ENCODE results near the gene BMP5.

BMP5 gene

DNA sequence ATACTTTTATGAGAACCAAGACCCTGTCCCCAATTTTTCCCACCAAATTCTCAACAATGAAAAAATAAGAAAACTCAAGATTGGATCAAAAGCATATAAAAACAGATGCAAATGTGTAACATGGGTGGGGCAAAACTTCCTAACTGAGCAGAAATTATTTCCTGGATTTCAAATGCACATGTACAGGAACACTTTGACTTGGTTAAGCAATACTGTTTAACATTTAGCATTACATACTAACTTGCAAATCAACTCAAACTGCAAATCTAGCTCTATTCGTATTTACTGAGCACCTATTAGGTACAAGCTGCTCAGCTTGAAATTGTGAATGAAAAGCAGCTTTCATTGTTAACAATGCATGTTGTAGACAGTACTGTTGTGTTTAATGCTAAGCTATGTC lies 40.2 kb downstream of the BMP5 start:
- TF ChIP-seq, protein P1, sequence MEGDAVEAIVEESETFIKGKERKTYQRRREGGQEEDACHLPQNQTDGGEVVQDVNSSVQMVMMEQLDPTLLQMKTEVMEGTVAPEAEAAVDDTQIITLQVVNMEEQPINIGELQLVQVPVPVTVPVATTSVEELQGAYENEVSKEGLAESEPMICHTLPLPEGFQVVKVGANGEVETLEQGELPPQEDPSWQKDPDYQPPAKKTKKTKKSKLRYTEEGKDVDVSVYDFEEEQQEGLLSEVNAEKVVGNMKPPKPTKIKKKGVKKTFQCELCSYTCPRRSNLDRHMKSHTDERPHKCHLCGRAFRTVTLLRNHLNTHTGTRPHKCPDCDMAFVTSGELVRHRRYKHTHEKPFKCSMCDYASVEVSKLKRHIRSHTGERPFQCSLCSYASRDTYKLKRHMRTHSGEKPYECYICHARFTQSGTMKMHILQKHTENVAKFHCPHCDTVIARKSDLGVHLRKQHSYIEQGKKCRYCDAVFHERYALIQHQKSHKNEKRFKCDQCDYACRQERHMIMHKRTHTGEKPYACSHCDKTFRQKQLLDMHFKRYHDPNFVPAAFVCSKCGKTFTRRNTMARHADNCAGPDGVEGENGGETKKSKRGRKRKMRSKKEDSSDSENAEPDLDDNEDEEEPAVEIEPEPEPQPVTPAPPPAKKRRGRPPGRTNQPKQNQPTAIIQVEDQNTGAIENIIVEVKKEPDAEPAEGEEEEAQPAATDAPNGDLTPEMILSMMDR (IDR thresholded peaks at IDR 0.05; ENCODE audit: low read depth, low read length, missing control alignments), result no peak
- no peak overlapping the region for H3K4me3 ChIP-seq (replicated peaks; ENCODE audit: low read depth, low read length)
- no peak for DNase-seq (ENCODE audit: extremely low read depth, low read depth)

- DNase-seq (ENCODE audit: extremely low read depth, low read depth), result no peak
- H3K4me3 ChIP-seq (replicated peaks; ENCODE audit: low read depth, low read length), result no peak overlapping the region
- TF ChIP-seq, protein P1 (IDR thresholded peaks at IDR 0.05; ENCODE audit: low read depth, low read length, missing control alignments), result no peak
Measured at GRCh38 chr6:55833284-55833683, 42.1 kb downstream of the BMP5 start.

DNA sequence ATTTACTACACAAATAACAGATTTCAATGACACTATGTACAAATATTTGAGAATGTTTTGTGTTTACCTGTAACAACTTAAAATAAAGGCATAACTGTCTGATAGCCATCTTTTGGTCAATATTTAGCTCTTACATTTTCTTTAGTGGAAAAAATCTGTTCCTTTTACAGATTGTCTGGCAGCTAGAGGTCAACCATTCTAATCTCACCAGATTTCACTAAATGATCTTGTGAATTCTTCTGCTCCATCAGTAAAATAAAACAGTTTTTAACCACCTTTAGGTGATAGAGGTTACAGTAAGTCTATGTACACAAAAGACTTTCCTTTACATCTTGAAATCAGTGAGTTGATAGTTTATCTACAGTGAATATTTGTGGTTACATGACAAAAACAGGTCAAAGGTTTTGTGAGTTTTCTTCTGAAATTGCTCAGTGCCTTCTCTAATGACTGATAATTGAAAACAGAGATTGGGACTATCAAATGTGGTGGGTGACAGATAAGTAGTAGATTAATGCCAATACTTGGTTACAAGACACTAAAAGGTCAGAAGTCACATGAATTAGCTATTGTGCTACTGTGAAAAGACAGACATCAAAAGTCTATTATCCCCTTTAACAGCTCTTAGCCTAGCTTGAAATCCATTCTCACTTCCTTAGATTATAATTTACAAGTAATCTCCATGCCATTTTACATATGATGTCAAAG lies 47.4 kb downstream of the BMP5 start:
- TF ChIP-seq, protein P1 (IDR thresholded peaks at IDR 0.05; ENCODE audit: low read depth, low read length, missing control alignments), result no peak
- H3K4me3 ChIP-seq (replicated peaks; ENCODE audit: low read depth, low read length), result no peak overlapping the region
- DNase-seq (ENCODE audit: extremely low read depth, low read depth), result peak; percentile 41

DNA sequence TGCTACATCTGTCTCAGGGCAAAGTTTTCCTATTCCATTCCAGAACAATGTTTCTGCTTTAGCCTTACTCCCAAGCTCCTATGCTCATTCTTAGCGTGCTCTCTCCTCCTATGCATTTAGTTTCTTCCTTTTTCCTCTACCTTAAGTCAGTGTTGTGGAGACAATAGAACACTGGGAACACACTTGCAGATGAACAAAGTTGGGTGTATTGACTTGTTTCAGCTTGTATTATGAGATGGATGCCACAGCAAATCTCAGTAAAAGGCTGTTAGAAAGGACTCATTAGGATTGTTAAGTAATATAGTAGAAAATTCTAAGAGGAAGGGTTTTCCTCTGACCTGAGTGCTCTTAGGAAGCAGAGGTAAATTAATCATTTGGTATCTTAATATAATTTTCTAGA lies 48.4 kb downstream of the BMP5 start:
- TF ChIP-seq, protein P1 (IDR thresholded peaks at IDR 0.05; ENCODE audit: low read depth, low read length, missing control alignments), result no peak
- DNase-seq (ENCODE audit: extremely low read depth, low read depth), result no peak
- H3K4me3 ChIP-seq (replicated peaks; ENCODE audit: low read depth, low read length), result no peak overlapping the region

DNA sequence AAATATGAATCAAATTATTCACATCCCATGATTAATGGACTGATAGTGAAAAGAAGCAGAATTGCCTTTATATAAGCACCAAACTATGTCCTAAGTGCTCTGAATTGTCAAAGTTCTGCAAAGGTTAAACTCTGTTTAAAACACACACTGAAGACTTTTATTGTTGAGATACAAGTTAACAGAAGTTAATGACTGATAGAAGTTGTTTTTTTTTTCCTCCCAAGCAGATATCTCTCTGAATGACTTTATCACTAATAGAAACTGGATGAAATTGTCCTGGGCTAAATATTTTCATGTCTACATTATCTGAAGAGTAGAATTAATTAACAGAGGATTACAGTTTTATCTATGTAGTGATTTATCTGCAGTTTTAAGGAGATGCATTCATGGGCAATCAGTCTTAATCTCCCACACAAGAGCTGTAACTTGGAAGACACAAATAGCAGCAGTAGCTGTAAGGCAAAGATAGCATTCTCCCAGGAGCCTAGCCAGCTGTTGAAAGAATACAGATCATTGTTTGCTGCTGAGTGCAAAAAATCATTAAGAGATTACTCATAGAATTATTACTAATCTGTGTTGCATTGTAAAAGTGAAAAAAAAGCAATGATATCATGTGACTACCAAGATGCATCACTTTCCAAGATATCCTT lies 49.9 kb downstream of the BMP5 start:
- H3K4me3 ChIP-seq (replicated peaks; ENCODE audit: low read depth, low read length), result no peak overlapping the region
- TF ChIP-seq, protein P1 (IDR thresholded peaks at IDR 0.05; ENCODE audit: low read depth, low read length, missing control alignments), result no peak
- DNase-seq (ENCODE audit: extremely low read depth, low read depth), result no peak

GRCh38 chr6:55822815-55823214 lies 52.6 kb downstream of the BMP5 start:
- no peak for DNase-seq (ENCODE audit: extremely low read depth, low read depth)
- no peak overlapping the region for H3K4me3 ChIP-seq (replicated peaks; ENCODE audit: low read depth, low read length)
- TF ChIP-seq, protein P1 (IDR thresholded peaks at IDR 0.05; ENCODE audit: low read depth, low read length, missing control alignments), result no peak
